HL-60 (cell line): ENCODE measurements around the gene SETD7.

Source experiments
- GABPA ChIP-seq: IDR thresholded peaks from 2 replicates; pipeline ENCODE4 v1.6.1; 2012; ENCODE audit warnings: low read depth
- POLR2AphosphoS5 ChIP-seq: IDR thresholded peaks from 2 replicates; pipeline ENCODE4 v1.6.1; 2012; ENCODE audit warnings: low read depth
- TF ChIP-seq, protein P1 (sequence below): IDR thresholded peaks from one replicate; pipeline ENCODE4 v1.5.1; 2011; ENCODE audit warnings: low read length, control low read depth, inconsistent platforms; ENCODE audit not compliant: insufficient read depth

DNA sequence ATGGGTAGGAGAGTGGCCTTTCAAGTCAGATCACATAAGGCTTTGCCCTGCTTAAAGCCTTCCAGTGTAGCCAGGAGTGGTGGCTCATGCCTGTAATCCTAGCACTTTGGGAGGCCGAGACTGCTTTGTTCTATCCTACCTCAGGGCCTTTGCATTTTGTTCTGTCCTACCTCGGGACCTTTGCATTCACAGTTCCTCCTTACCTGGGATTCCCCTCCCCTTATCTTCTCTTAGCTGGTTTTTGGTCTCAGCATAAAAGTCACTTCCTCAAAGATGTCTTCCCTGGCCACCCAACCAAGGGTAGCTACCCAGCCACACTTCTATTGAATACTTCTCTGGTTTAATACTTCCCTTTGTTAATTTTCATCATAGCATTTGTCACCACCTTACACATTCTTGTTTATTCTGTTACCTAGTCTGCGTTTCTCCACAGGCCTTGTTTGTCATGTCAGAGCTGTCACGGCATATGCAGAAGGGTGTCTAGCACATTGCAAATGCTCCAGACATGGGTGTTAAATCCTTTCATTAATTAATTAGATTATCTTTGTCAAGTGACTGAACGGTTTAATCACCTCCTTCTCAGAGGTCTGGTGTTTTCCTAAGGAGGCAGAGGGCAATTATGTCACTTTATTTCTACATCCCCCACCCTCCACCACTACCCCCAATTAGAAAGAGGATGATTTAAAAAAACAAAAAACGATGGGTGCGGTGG is 11.3 kb upstream of the SETD7 start:
- TF ChIP-seq, protein P1, sequence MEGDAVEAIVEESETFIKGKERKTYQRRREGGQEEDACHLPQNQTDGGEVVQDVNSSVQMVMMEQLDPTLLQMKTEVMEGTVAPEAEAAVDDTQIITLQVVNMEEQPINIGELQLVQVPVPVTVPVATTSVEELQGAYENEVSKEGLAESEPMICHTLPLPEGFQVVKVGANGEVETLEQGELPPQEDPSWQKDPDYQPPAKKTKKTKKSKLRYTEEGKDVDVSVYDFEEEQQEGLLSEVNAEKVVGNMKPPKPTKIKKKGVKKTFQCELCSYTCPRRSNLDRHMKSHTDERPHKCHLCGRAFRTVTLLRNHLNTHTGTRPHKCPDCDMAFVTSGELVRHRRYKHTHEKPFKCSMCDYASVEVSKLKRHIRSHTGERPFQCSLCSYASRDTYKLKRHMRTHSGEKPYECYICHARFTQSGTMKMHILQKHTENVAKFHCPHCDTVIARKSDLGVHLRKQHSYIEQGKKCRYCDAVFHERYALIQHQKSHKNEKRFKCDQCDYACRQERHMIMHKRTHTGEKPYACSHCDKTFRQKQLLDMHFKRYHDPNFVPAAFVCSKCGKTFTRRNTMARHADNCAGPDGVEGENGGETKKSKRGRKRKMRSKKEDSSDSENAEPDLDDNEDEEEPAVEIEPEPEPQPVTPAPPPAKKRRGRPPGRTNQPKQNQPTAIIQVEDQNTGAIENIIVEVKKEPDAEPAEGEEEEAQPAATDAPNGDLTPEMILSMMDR: no peak
- TF ChIP-seq POLR2AphosphoS5 (no peak), GABPA (no peak)
